ENCODE data around the gene TMEM86A.

The TMEM86A gene

DNA sequence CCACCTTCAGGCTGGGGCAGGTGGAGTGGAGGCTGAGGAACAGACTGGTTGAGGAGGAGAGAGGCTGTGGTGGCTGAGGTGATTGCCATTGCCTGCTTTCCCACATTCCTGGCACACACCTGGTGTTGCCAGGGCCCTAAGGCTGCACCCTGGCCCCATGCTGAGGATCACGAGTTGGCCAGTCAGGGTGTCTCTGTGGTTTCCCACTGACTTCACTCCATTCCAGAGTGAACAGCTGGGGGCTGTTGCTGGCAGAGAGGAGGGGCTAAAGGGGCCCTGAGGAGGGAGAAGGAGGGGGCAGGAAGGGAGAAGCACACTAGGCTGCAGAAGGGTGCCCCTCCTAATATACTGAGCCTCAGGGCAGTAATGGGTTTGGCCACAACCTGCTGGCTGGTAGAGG lies 1.8 kb downstream of the TMEM86A start:
- no peak for DNase-seq

DNA sequence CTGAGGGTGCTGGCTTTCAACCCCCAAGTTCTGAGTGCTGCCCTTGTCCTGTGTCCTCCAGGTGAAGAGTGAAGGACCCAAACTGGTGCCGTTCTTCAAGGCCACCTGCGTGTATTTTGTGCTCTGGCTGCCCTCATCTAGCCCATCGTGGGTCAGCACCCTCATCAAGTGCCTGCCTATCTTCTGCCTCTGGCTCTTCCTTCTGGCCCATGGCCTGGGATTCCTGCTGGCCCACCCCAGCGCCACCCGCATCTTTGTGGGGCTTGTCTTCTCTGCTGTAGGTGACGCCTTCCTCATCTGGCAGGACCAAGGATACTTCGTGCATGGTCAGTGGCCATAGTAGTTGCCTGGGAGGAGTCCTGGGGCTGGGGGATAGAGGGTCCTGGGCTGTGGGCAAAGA lies 2.3 kb downstream of the TMEM86A start:
- DNase-seq = no peak

DNA sequence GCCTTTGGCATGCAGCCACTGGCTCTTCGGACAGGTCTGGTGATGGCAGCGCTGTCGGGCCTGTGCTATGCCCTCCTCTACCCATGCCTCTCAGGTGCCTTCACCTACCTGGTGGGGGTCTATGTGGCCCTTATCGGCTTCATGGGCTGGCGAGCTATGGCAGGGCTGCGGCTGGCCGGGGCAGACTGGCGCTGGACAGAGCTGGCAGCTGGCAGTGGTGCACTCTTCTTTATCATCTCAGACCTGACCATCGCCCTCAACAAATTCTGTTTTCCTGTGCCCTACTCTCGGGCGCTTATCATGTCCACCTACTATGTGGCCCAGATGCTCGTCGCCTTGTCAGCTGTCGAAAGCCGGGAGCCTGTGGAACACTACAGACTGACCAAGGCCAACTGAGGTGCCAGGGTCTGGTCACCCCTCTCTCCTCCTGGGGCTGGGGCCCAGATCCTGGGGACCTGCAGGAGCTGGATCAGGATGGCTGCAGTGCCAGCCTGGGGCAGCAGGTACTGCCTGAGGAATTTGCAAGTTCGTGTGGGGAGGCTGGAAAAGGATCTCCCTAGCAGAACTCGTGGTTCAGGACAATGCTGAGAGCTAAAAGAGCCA lies 3.1 kb downstream of the TMEM86A start:
- DNase-seq = no peak

DNA sequence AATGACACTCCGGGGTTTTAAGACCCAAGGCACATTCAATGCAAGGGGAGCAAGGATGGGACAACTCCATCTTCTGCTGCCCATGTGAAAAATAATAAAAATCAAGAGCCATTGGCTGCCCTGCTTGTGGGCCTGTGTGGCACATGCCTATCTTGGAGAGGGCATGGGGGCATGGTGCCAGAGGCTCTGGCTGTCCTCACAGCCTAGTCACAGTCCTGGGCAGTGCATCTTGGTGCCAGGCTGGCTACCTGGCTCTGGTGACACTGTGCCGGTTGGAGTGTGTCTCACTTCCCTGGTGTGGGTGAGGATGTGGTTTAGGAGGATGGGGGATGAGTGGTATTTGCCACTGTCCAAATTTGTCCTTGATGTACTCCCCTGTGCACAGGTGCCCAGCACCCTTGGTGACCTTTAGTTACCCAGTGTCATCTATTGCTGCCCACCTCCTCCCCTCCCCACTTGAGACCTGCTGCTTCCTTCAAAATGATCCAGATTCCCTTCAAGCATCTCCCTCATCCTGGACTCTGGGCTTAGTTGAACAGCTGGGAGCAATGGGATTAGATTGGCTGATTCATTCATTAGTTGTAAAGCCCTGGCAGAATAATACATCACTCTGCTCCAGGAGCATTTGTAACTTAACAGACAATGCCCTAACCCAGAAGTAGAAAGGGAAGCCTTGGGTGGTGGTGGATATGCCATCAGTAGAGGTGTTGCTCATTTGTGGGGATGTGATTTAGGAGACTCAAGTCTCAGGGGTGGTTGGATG lies 4.6 kb downstream of the TMEM86A start:
- no peak for DNase-seq

DNA sequence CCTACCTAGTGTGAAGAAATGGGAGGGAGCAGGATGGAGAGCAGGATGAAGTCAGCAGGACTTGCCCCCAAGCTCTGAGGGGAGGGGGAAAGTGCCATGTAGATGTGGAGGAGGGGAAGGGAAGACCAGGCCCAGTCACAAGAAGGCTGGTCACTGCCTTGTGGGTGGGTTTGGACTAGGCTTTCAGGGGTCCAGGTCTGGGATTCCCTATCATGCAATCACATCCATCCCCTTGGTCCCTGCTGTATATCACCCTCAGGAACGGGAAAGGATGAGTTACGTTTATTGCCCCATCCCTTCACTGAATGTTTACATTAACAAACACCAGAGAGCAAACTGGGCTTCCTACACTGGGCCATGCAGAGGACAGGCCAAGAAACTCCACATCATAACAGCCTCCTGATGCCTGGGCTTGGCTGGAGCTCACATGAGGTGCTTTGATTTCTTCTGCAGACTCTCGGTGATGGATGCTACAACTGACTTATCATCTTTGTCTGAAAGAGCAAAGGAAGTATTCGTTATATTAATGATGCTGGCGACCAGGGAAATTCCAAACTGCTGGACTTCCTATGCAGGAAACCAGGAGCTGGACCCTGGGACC lies 5.6 kb downstream of the TMEM86A start:
- DNase-seq = no peak

DNA sequence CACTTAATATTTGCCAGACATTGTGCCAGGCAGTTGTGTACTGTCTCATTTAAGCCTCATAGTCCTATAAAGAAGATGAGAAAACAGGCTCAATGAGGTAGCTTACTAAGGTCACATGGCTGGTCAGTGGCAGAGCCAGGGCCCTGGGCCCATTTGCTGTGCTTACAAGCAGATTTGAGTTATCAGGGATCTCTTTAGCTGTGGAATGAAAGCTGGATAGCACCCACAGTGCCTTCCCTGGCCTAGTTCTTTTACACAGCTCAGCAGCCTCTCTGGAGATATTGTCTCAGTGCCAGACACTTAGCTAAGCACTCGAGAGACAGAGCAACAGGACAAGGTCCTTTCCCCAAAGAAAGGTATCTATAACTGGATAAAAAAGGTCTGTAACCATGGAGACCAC lies 6.1 kb downstream of the TMEM86A start:
- DNase-seq = no peak

DNA sequence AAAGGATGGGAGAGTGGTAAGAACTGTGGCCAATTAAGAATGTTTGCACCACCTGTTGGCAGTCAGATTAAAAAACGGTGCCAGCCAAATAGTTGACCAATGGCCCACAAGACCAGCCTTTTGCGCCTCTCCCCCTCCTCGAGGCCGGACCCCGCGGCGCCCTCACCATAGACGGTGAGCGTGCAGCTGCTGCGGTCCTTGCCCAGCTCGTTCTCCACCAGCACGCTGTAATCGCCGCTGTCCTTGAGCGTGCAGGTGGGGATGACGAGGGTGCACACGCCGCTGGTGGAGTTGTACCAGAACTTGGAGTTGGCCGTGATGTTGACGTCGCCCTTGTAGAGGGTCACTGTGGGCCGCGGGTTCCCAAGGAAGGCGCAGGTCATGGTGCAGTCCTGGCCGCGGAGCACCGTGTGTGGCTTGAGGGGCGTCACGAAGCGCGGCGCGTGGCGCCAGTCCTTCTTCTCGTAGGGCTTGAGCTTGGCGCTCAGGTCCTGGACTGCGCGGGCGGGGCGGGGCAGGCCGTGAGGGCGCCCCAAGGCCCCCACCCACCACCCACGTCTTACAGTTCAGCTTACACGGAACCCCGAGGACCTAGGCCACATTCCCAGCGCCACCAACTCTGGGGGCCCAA lies 7.2 kb downstream of the TMEM86A start:
- DNase-seq = no peak

DNA sequence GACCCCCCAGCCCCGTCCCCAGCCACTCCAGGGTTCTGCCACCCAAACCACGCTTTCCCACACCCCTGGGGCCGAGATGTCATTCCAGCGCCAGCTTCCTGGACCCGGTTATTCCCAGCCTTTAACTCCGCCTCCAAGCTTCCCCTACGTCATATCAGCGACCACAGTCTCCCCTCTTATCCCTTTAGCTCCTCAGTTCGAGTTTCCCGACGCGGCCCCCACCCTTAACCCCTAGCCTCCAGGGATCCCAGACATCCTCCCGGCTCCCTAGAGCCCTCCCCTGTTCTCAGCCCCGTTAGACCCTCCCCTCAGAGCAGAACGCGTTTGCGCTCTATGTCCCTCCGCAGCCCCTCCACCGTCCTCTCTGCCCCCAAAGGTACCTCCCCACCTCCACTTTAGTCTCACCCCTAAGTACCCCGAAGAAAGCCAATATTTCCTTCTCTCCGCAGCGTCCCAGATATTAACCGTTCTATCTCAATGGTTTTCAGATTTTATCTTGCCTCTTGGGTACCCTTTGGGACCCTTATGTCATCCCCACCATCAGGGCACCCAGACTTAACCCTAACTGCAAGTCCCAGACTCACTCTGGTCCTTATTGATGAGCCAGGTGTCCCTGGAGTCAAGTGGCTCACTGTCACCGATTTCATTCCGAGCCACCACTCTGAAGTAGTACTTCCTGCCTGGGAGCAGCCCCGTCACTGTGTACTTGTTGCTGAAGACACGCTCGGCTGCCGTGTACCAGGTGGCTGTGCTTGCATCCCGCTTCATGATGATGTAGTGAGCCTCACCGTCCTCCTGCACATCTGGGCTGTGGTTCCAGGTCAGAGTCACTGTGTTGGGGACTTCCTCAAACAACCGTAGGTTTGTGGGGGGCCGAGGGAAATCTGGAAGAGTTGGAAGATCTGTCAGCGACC lies 8.0 kb downstream of the TMEM86A start:
- DNase-seq = peak; percentile 56

DNA sequence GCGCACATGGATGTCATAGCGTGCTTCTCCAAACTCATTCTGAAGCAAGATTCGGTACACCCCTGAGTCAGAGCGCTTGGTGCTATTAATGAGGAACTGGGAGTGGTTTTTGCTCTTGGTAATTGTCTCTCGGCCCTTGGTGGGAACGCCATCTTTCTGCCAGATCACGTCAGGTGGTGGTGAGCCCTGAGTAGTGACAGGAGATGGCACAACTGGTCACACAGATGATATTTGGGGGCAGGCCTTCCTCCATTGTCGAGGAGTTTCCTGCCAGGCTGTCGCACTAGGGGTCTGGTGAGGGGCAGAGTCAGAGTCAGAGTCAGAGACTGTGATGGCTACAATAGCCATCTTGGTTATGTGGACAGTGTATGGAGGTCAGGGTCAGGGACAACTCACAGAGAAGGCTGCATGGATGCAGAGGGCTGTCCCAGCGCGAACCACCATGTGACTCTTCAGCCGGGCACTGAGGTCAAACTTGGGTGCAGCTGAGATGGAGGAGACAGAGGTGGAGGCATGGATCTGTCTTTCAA lies 9.3 kb downstream of the TMEM86A start:
- DNase-seq = no peak

DNA sequence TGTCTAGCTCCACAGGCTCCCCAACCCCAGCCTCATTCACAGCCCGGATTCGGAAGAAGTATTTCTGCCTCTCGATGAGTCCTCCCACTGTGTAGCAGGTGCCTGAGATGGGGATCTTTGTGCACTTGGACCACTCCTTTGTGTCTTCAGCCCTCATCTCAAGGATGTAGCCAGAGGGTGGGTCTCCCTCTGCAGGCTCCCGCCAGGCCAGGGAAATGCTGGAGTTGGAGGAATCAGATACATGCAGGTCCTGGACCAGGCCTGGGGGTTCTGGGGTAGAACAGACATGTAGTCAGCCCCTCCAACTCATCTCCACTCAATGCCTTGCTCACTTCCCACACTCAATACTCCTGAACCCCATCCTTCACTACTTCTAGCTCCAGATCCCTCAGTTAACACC lies 10.8 kb downstream of the TMEM86A start:
- no peak for DNase-seq

DNA sequence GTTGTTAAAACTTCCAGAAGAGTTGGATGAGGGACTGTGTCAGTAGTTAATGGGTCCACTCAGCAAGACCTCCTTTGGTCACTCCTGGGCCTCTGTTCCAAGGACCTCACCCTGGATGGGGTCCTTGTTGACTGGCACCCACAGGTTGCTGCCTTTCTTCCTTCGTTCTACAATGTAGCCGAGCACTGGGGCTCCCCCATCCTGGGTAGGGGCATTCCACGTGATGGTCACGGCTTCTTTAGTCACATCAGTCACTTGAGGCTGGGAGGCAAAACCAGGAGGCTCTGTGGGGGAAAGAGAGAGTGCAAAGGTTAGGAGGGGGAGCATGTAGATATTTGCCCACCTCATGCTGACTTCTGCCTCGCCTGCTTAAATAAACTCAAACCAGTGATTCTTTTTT lies 12.0 kb downstream of the TMEM86A start:
- no peak for DNase-seq

DNA sequence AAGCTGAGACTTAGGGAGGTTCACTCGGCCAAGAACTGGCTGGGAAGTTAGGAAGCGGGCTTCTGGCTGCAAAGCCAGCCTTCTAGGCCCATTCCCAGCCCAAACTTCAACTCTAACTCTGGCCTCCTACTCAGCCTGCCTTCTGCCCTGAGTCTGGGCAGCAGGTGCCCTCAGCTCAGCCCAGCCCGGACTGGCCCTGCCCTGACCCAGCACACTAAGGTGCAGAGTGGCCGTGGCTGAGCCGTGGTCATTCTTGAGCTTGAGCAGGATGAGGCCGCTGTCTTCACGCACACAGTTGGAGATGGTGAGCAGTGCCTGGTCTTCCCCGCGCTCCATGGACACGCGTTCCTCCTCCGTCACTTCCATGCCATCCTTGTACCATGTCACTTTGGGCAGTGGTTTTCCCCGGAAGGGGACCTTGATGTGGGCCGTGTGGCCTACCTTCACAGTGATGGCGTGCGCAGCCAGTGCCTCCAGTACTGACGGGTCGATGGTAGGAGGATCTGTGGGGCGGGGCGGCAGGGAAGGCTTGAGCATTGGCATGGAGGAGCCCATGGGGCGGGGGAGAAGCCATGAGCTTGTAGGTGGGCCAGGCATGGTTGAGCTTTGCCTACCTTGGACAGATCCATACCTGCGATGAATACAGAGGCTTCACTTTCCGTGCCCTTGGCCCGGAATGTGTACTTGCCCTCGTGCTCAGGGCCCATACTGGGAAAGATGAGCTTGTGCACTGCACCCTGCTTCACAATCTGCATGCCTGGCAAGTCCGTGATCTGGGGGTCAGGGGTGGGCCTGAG lies 15.3 kb downstream of the TMEM86A start:
- DNase-seq = no peak

DNA sequence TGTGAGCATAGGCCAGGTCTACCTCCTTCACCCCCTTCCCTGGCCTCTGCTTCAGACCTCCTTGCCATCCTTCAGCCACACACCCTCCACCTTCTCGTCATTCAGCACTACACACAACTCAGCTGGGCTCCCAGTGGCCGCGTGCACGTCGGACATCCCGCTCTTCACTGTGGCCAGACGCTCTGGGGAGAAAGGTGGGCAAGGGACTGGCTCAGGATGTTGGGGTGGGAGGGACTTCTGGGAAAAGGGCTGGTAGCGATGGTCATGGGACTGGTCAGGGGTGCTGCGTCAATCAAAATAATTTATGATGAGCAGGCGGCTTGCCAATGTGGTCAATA lies 15.8 kb downstream of the TMEM86A start:
- DNase-seq = no peak

DNA sequence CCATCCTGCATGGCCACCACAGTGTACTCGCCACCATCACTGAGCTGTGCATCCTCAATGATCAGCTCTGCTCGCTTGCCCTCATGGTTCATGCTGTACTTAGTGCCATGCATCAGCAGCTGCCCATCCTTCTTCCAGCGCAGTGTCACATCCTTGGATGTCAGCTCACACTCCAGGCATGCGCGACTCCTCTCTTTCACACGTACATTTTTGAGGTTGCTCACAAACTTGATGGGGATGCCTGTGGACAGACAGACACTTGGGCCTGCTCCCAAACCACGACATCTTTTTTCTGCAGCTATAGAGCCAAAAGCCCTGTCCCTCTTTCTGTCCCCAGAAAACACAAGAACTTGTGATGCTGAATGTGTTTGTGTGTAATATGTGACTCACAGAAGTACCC lies 16.9 kb downstream of the TMEM86A start:
- DNase-seq = peak; percentile 7

DNA sequence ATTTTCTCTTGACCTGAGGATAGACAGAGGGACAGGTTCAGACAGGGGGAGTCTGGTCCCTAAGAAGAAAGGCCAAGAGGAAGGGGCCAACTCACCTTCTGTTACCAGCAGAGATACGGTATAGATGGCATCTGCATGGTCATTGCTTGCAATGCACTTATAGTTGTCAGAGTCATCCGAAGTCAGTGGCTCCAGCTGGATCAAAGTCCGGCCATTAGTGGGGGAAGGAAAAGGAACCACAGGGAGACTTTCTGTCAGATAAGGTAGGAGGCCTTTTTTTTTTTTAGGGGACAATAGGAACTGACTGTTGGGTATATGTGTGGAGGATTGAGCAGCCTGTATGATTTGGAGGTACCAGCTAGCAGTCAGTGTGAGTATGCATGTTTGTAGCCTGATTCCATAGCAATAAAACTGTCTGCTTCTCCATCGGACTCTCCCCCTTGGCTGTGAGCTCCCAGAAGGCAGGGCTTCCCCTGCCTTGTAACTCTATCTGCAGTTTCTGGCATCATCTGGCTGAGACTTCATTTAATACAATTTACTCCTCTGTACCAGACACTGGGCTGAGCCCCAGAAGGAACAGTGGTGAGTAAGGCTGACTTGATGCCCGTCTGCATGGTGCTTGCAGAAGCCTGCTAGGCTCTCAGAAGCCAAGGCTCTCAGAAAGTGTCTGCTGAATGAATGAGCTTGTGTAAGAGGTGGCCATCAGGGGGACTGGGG lies 21.7 kb downstream of the TMEM86A start:
- DNase-seq = peak; percentile 10

DNA sequence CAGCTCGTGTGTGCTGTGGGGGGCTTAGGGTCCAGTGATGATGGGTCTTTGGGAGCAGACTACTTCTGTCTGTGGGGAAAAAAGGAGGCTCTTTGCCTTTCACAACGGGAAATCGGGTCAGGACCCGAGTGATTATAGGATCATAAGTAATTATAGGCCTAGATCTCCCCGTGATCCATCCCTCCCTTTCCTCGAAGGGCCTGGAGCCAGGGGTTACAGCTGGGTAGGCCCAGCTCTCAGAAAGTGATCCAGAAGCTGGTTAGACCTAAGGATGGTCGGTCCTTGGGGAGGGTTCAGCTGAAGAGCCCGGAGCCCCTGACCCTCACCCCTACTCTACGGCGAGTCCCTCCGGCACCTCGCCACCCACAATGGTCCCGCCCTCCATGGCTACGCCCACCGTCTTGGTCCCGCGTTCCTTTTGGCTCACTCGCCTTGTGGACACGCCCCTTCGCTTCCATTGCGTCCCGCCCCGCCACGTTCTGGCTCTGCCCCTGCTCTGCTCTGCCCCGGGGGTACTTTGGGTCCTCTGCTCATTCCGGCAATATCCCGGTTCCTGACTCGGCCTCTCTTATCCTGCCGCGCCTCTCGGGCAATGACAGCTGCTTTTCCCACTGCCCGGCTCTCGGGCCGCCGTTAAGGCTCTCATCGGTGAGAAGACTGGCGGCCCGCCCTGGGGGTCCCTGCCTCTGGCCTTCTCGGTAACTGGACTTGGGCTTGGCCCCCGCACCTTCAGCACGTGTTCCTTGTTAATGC lies 22.4 kb downstream of the TMEM86A start:
- peak; percentile 73 for DNase-seq

DNA sequence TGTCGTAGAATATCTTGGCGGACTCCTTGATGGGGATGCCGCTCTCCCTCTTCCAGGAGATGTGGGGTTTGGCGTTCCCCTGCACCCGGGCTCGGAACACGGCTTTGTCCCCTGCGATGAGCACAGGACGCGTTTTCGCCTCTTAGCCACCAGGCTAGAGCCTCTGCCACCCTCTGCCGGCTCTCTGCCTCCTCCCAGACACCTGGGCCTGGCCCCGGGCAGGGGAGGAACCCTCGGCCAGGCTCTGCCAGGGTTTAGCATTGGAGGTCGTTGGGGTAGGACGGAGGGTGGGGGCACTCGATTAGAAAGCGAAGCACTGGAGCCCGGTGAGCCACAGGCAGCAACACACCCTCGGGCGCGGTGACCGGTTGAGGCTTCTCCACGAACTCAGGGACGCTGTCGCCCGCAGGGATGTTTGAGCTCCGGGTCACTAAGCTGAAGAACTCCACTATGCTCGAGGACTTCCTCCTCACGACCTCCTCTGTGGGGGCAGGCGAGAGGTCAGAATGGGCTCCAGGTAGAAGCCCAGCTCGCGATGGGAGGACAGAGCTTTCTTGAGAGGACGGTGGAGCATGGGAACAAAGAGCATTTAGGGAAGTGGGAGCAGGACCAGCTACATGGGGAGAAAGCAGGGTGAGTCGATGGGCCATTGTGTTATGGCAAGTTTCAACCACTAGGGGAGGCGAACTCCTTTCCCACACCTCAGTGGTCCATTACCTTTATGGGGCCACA lies 23.1 kb downstream of the TMEM86A start:
- DNase-seq = peak; percentile 46

DNA sequence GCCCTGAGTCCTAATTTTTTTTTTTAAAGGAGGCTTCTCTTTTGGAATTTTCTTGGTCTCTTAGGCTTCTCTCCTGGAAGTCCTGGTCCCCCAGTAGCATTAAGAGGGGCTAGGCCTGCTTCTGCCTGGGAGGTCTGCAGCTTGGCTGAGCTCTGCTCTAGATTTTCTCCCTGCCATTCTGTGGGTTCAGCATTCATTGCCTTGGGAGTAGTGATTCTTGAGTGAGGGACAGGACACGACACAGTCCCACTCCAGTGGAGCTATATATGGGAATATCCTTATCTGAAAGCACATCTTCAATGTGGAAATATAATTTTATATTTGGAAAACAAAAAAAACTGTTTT lies 23.7 kb downstream of the TMEM86A start:
- no peak for DNase-seq

DNA sequence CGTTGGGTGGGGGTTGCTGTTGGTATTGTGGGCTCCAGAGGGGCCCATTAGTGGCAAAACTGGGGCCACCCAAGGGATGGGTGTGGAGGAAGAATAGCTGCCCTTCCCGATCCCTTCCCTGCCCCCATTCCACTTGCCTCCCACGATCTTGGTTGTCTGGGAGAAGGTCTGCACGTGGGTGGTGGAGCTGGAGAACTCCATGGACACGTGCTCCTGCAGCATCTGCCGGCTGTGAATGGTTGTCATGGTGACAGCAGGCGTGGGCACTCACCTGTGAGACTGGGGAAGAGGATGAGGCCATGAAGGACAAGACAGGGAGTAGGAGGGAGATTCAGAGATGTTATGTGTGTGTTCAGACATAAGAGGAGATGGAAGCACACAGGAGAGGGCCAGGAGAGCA lies 25.4 kb downstream of the TMEM86A start:
- no peak for DNase-seq

DNA sequence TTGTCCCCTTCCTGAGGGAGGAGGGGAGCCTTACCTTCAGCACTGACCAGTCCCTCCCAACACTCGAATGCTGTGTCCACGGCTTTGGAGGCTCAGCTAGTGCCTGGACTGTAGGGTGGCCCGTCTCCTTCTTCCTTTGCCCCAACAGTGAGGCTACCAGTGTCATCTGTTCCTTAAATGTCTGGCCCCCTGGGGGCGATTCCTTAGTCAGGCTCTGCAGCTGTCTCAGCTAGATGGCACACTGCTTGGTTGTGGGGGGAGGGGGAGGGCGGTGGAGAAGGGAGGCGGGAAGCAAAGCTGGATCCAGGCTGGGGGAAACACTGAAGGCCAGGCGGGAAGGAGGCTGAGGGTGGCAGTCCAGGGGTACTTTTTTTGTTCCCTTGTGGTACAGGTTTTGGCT lies 27.5 kb downstream of the TMEM86A start, which contains the start of gene IGSF22:
TSS of gene IGSF22 (minus strand) at position 149 of the 400 bp plus-strand sequence. CDS start 1,952 bp downstream, outside the sequence.
- no peak for DNase-seq
